Measurements from ENCODE around the gene KRTAP10-10. TPM values are rescaled to one million over a fixed set of nuclear protein-coding genes. Genes with fewer than 3 reads are reported as not detected.

The KRTAP10-10 gene
- total and polyA plus RNA-seq, 2 of the 8 experiments (the other 6 are each of a cell fraction or from before 2014, with no cell fraction given) = not detected

DNA sequence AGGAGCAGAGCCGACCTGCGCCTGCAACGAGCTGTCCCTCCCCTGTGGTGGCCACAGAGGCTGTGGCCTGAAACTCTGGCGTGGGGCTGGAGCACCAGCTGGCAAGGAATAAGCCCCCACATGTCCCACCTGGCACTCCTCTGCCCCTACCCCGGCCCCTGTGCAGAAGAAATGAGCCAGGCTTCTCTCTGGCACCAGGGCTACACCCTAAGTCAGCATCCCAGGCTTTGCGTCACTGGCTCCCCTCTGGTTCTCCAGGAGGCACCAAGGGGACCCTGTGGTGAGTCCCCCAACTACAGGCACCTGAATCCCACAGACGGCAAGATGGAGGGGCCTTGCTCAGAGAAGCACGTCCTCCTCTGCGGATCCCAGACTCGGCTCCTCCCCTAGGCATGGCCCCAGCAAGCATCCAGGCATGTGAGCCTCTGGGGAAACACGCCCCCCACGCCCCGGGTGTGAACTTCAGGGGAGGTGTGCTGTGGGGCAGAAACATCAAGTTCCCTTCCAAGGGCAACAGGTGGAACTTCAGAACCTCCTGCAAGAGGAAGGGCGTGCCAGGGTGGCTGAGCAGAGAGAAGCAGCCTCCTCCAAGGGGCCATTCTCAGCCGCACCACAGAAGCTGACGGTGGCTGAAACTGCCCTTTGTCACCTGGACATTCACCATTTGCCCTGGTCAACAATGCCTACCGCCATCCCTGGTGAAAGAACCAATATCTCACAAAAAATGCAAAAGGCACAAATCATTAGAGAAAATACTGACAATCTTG lies 33.9 kb upstream of the KRTAP10-10 start (continued):
- TF ChIP-seq, protein P1, sequence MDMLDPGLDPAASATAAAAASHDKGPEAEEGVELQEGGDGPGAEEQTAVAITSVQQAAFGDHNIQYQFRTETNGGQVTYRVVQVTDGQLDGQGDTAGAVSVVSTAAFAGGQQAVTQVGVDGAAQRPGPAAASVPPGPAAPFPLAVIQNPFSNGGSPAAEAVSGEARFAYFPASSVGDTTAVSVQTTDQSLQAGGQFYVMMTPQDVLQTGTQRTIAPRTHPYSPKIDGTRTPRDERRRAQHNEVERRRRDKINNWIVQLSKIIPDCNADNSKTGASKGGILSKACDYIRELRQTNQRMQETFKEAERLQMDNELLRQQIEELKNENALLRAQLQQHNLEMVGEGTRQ (IDR thresholded peaks at IDR 0.05; ENCODE audit: low read length) = no peak
- TF ChIP-seq FOSL1 (IDR thresholded peaks at IDR 0.05; ENCODE audit: insufficient read depth, low read depth, low read length) = no peak
- no peak for TF ChIP-seq KDM5A (IDR thresholded peaks at IDR 0.05; ENCODE audit: low read length)
- TF ChIP-seq BACH1 (IDR thresholded peaks at IDR 0.05; ENCODE audit: low read length) = no peak
- no peak for TF ChIP-seq JUN (IDR thresholded peaks at IDR 0.05; ENCODE audit: low read depth, low read length)

Data from H1 (cell line).